Fibroblast of lung (primary cell): ENCODE results near the gene OR10T2. TPM values are rescaled to one million over a fixed set of nuclear protein-coding genes. Genes with fewer than 3 reads are reported as not detected.
"Not testable (repeated sequence)": the region's sequence is repeated elsewhere in the genome, so short reads cannot be mapped to it uniquely, and the experiment has no call there.

Source experiments
- DNase-seq, 2 donors: peaks; one replicate each; pipeline versions ENCODE4 v3.0.0 to v3.0.0-alpha.2; 2010; ENCODE audit warnings: low read depth in 2 of 2
- H2AFZ ChIP-seq: 2 replicates; pipeline ENCODE4 v1.5.1; 2012; ENCODE audit warnings: low read length, control low read depth, inconsistent platforms
- H3K27ac ChIP-seq: 2 replicates; pipeline ENCODE4 v1.5.1; 2011; ENCODE audit warnings: low read length, control low read depth; ENCODE audit not compliant: insufficient read depth
- H3K27me3 ChIP-seq: 2 replicates; pipeline ENCODE4 v1.5.1; 2011; ENCODE audit warnings: mild to moderate bottlenecking, low read length; ENCODE audit not compliant: control insufficient read depth, insufficient read depth
- H3K36me3 ChIP-seq: 2 replicates; pipeline ENCODE4 v1.5.1; 2011; ENCODE audit warnings: low read length; ENCODE audit not compliant: control insufficient read depth, insufficient read depth
- H3K4me1 ChIP-seq: 2 replicates; pipeline ENCODE4 v1.5.1; 2011; ENCODE audit warnings: low read length; ENCODE audit not compliant: control insufficient read depth, insufficient read depth; ENCODE audit errors: extremely low read depth
- H3K4me2 ChIP-seq: 2 replicates; pipeline ENCODE4 v1.5.1; 2011; ENCODE audit warnings: low read length, control low read depth; ENCODE audit not compliant: insufficient read depth; ENCODE audit errors: extremely low read depth
- H3K4me3 ChIP-seq, 4 experiments: fragments of 200-600 bp in 1 of 4; sonication (generic) in 1 of 4; replicated peaks in 1 of 4; 2 replicates each; pipeline ENCODE4 v1.5.1; 2011 to 2016; ENCODE audit warnings: low read length in 4 of 4, low read depth in 3 of 4, mild to moderate bottlenecking in 3 of 4, control low read depth in 2 of 4, inconsistent platforms in 1 of 4, mixed read lengths in 1 of 4; ENCODE audit not compliant: insufficient read depth in 1 of 4; ENCODE audit errors: control extremely low read depth in 1 of 4
- H3K79me2 ChIP-seq: 2 replicates; pipeline ENCODE4 v1.5.1; 2012; ENCODE audit warnings: mild to moderate bottlenecking, low read length, inconsistent platforms; ENCODE audit not compliant: control insufficient read depth, insufficient read depth
- H3K9ac ChIP-seq: 2 replicates; pipeline ENCODE4 v1.5.1; 2011; ENCODE audit warnings: mild to moderate bottlenecking, low read length, control low read depth; ENCODE audit not compliant: insufficient read depth
- H3K9me3 ChIP-seq: 2 replicates; pipeline ENCODE4 v1.5.1; 2012; ENCODE audit warnings: low read depth, low read length; ENCODE audit not compliant: control insufficient read depth, insufficient read depth
- H4K20me1 ChIP-seq: 2 replicates; pipeline ENCODE4 v1.5.1; 2011; ENCODE audit warnings: low read length; ENCODE audit not compliant: control insufficient read depth, insufficient read depth; ENCODE audit errors: extremely low read depth
- EZH2 ChIP-seq: IDR thresholded peaks from 2 replicates; pipeline ENCODE4 v1.5.1; 2012; ENCODE audit warnings: low read length, control low read depth, mild to moderate bottlenecking; ENCODE audit errors: missing control alignments
- polyA plus RNA-seq, 2 donors: library from polyadenylated mRNA; depleted of rRNA in 1 of 2; stranded (reverse) in 1 of 2; unstranded in 1 of 2; fragments of >200 nt; gene quantifications; 2 replicates each; pipeline ENCODE4 v1.2.1, GENCODE V29; 2011 to 2012; ENCODE audit warnings: missing spikeins in 1 of 2
- total RNA-seq: library from RNA; depleted of rRNA; stranded (reverse); fragments of >200 nt; gene quantifications from 2 replicates; pipeline ENCODE4 v1.2.1, GENCODE V29; 2014
- TF ChIP-seq, protein P1 (sequence below), 2 donors: IDR thresholded peaks in 1 of 2; conservative IDR thresholded peaks in 1 of 2; 1 replicate in 1 of 2; 2 replicates in 1 of 2; pipeline ENCODE4 v1.5.1; 2011 to 2012; ENCODE audit warnings: low read length in 2 of 2, control low read depth in 1 of 2, inconsistent platforms in 1 of 2, low read depth in 1 of 2, mild to moderate bottlenecking in 1 of 2

The OR10T2 gene
- total and polyA plus RNA-seq, 2 donors (not counting 1 experiment from before 2014, with no cell fraction given): not detected

DNA sequence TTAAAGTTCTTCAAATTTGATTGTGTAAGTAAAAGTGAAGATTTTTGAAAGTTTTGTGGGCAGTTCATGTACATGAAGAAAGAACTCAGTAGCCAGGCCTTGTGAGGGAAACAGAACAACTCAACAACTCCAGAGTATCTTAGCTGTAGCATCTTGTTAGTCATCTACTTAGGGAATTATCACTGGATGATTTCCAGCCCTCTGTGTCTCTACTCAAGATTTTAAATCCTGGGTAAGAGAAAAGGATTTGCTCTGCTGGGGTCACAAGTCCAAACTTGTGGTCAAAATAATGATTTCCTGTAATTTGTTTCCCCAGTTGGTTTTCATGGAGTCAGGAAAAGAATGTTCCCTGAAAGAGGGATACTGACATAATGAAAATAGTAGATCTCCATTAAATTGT is 8.2 kb downstream of the OR10T2 start:
- Histone ChIP-seq H3K4me3 (no peak overlapping the region), H3K27ac (no peak overlapping the region), H3K79me2 (no peaks in the 10 kb centered on the region), H3K27me3 (no peaks in the 10 kb centered on the region), H3K9me3 (no peaks in the 10 kb centered on the region), H3K36me3 (no peaks in the 10 kb centered on the region), H3K9ac (no peak overlapping the region), H4K20me1 (no peaks in the 10 kb centered on the region), H2AFZ (no peak overlapping the region), H3K4me2 (no peak overlapping the region), H3K4me1 (no peaks in the 10 kb centered on the region)
- TF ChIP-seq EZH2: no peak
- TF ChIP-seq, protein P1, sequence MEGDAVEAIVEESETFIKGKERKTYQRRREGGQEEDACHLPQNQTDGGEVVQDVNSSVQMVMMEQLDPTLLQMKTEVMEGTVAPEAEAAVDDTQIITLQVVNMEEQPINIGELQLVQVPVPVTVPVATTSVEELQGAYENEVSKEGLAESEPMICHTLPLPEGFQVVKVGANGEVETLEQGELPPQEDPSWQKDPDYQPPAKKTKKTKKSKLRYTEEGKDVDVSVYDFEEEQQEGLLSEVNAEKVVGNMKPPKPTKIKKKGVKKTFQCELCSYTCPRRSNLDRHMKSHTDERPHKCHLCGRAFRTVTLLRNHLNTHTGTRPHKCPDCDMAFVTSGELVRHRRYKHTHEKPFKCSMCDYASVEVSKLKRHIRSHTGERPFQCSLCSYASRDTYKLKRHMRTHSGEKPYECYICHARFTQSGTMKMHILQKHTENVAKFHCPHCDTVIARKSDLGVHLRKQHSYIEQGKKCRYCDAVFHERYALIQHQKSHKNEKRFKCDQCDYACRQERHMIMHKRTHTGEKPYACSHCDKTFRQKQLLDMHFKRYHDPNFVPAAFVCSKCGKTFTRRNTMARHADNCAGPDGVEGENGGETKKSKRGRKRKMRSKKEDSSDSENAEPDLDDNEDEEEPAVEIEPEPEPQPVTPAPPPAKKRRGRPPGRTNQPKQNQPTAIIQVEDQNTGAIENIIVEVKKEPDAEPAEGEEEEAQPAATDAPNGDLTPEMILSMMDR (conservative IDR thresholded peaks at IDR 0.05 in 1 of 2, IDR thresholded peaks at IDR 0.05 in 1 of 2; ENCODE audit: low read depth in 1 of 2, low read length in 2 of 2): no peak
- DNase-seq: no peak

DNA sequence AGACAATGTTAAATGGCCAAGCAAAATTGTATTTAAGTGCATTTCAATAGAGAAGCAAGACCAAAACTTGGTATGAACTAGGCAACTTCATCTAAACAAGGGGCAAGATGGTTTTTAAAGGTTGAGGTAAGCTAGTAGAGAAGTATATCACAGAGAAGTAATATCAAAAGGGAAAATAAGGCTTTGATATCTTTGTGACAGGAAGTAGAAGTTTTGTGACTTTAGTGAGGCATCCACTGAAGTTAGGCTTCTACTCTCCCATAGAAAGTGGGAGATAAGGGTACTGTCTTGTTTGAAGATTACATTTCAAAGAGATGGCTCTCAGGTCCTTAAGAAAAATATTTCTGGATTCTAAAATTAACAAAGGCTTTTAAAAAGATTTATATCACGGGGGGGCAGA is 8.9 kb downstream of the OR10T2 start:
- no peaks in the 10 kb centered on the region for H4K20me1 ChIP-seq
- no peak for TF ChIP-seq EZH2
- DNase-seq: no peak
- H3K9me3 ChIP-seq: no peaks in the 10 kb centered on the region
- H3K79me2 ChIP-seq: no peaks in the 10 kb centered on the region
- no peak overlapping the region for H3K4me2 ChIP-seq
- no peak overlapping the region for H3K9ac ChIP-seq
- no peaks in the 10 kb centered on the region for H3K27me3 ChIP-seq
- H3K27ac ChIP-seq: no peak overlapping the region
- H2AFZ ChIP-seq: no peak overlapping the region
- no peak overlapping the region for H3K4me3 ChIP-seq
- H3K36me3 ChIP-seq: no peaks in the 10 kb centered on the region
- H3K4me1 ChIP-seq: no peaks in the 10 kb centered on the region

GRCh38 chr1:158374860-158375259 is 24.4 kb downstream of the OR10T2 start:
- Histone ChIP-seq H3K4me2 (no peak overlapping the region), H3K9ac (no peak overlapping the region), H3K36me3 (no peaks in the 10 kb centered on the region), H3K9me3 (no peaks in the 10 kb centered on the region), H3K79me2 (no peaks in the 10 kb centered on the region), H3K4me3 (no peak overlapping the region), H3K27ac (no peak overlapping the region), H3K27me3 (no peaks in the 10 kb centered on the region), H4K20me1 (no peaks in the 10 kb centered on the region), H3K4me1 (no peaks in the 10 kb centered on the region), H2AFZ (no peak overlapping the region)
- TF ChIP-seq EZH2: no peak
- TF ChIP-seq, protein P1 (conservative IDR thresholded peaks at IDR 0.05 in 1 of 2, IDR thresholded peaks at IDR 0.05 in 1 of 2; ENCODE audit: low read depth in 1 of 2, low read length in 2 of 2): no peak
- no peak for DNase-seq

DNA sequence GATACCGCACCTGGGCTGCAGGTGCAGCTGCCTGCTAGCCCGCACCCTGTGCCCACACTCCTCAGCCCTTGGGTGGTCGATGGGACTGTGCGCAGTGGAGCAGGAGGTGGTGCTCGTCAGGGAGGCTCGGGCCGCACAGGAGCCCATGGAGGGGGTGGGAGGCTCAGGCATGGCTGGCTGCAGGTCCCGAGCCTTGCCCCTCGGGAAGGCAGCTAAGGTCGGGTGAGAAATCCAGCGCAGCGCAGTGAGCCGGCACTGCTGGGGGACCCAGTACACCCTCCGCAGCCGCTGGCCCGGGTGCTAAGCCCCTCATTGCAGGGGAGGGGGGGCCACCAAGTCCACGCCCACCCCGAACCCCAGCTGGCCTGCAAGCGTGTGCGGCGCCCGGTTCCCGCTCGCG is 25.2 kb downstream of the OR10T2 start:
- not testable (repeated sequence) for H3K9ac ChIP-seq, H3K4me1 ChIP-seq, H3K4me2 ChIP-seq, H3K79me2 ChIP-seq, H3K27ac ChIP-seq, H3K4me3 ChIP-seq, H3K9me3 ChIP-seq, H2AFZ ChIP-seq, H4K20me1 ChIP-seq, H3K27me3 ChIP-seq, H3K36me3 ChIP-seq, DNase-seq
